HS-5 (cell line): Measurements from ENCODE around the gene ICAM4.
"Not testable (repeated sequence)": the region's sequence is repeated elsewhere in the genome, so short reads cannot be mapped to it uniquely, and the experiment has no call there.

ENCODE experiments used
- DNase-seq: peaks from one replicate; pipeline ENCODE4 v3.0.0-alpha.2; 2012; ENCODE audit warnings: low read depth

ICAM4 gene, protein sequence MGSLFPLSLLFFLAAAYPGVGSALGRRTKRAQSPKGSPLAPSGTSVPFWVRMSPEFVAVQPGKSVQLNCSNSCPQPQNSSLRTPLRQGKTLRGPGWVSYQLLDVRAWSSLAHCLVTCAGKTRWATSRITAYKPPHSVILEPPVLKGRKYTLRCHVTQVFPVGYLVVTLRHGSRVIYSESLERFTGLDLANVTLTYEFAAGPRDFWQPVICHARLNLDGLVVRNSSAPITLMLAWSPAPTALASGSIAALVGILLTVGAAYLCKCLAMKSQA

DNA sequence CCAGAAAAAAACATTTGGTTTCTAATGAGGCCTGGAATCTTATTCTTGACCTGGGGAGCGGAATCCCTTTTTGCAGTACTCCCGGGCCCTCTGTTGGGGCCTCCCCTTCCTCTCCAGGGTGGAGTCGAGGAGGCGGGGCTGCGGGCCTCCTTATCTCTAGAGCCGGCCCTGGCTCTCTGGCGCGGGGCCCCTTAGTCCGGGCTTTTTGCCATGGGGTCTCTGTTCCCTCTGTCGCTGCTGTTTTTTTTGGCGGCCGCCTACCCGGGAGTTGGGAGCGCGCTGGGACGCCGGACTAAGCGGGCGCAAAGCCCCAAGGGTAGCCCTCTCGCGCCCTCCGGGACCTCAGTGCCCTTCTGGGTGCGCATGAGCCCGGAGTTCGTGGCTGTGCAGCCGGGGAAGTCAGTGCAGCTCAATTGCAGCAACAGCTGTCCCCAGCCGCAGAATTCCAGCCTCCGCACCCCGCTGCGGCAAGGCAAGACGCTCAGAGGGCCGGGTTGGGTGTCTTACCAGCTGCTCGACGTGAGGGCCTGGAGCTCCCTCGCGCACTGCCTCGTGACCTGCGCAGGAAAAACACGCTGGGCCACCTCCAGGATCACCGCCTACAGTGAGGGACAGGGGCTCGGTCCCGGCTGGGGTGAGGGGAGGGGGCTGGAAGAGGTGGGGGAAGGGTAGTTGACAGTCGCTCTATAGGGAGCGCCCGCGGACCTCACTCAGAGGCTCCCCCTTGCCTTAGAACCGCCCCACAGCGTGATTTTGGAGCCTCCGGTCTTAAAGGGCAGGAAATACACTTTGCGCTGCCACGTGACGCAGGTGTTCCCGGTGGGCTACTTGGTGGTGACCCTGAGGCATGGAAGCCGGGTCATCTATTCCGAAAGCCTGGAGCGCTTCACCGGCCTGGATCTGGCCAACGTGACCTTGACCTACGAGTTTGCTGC is at the start of gene ICAM4:
ICAM4 (plus strand) TSS at position 153 of the 935 bp plus-strand sequence; CDS start at position 211, 58 bp downstream.
- DNase-seq, result no peak

DNA sequence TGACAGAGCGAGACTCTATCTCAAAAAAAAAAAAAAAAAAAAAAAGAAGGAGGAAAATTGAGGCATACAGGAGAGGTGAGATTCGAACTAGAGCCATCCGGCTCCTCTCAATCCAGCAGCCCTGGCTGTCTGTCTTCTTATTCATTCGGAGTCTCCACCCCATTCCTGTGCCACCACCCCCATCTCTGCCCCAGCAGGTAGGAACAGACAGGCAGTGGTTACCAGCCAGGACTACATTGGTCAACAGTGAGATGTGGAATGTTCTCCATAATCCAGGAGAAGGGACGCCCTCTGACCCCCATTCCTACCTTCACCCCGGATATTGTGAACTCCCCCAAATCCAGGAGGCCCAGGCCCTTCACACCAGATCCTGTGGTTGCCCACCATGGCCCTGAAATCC is 49.1 kb upstream of the ICAM4 start:
- DNase-seq, result no peak

- no peak for DNase-seq
Observed at GRCh38 chr19:10238172-10238783, 48.5 kb upstream of the ICAM4 start.

DNA sequence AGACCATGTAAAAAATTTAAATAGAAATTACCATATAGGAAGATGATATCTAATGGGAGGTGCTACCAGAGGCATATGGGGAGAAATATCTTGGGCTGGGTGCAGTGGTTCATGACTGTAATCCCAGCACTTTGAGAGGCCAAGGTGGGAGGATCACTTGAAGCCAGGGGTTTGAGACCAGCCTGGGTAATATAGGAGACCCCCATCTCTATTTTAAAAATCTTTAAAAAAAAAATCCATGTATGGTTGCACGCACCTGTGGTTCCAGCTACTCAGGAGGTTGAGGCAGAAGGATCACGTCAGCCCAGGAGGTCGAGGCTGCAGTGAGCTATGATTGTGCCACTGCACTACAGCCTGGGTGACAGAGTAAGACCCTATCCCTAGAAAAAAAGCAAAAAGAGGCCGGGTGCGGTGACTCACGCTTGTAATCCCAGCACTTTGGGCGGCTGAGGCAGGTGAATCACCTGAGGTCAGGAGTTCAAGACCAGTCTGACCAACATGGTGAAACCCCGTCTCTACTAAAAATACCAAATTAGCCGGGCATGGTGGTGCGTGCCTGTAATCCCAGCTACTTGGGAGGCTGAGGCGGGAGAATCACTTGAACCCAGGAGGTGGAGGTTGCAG is 44.8 kb upstream of the ICAM4 start:
- DNase-seq, result not testable (repeated sequence)

DNA sequence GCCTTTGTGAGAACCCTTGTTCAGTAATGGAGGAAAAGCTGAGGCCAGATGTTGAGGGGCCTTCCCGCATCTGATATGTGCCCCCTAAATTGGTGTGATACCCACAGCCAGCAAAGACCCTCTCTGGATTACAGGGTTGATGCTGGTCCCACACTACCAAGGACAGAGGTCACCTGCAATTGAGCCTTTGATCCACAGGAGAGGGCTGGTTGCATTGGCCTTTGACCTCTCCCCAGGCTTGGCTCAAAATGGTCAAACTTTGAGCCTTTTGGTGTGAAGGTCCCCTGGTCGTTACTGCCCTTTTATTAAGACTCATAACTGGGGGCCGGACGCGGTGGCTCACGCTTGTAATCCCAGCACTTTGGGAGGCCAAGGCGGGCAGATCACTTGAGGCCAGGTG is 43.1 kb upstream of the ICAM4 start:
- no peak for DNase-seq

- DNase-seq, result no peak
Observed at GRCh38 chr19:10245189-10245939, 41.4 kb upstream of the ICAM4 start.

DNA sequence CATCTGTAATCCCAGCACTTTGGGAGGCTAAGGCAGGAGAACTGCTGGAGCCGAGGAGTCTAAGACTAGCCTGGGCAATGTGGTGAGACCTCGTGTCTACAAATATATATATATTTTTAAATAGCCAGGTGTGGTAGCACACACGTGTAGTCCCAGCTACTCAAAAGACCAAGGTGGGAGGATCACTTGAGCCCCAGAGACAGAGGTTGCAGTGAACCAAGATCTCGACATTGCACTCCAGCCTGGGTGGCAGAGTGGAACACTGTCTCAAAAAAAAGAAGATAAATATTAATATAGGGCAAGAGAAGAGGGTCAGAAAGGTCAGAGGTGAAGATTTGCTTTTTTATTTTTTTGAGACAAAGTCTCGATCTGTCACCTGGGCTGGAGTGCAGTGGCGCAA is 40.2 kb upstream of the ICAM4 start:
- DNase-seq, result no peak

DNA sequence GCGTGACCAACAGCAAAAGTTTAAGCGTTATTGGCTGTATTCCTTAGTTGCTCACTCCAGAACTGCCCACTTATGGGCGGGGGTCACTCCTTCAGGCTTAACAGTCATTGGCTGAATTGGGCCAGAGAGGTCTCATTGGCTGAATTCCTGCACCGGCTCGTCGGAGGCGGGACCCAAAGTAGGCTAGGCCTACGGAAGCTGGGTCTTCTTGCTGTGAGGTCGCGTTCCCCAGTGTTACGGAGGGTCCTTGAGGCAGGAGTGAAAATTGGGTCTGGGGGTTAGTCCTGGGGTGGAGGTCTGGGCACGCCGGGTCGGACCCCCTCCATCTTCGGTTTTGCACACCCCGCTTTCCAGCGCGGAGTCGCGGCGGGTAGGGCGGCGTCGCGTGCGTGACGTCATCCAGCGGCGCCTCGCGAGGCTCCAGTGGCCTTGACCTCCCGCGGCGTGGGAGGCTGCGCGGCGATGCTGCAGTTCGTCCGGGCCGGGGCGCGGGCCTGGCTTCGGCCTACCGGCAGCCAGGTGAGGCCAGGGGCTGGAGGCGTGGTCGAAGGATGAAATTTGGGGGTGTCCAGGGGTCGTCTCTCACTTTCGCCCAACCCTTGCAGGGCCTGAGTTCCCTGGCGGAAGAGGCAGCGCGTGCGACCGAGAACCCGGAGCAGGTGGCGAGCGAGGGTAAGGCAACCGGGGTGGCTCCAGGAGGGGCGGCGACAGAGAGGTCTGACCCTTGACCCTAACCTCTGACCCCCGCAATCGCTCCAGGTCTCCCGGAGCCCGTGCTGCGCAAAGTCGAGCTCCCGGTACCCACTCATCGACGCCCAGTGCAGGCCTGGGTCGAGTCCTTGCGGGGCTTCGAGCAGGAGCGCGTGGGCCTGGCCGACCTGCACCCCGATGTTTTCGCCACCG is 34.7 kb upstream of the ICAM4 start, which contains the start of gene MRPL4:
MRPL4 (plus strand) TSS at position 423 of the 903 bp plus-strand sequence; CDS start at position 463, 40 bp downstream.
- peak; percentile 99 for DNase-seq

DNA sequence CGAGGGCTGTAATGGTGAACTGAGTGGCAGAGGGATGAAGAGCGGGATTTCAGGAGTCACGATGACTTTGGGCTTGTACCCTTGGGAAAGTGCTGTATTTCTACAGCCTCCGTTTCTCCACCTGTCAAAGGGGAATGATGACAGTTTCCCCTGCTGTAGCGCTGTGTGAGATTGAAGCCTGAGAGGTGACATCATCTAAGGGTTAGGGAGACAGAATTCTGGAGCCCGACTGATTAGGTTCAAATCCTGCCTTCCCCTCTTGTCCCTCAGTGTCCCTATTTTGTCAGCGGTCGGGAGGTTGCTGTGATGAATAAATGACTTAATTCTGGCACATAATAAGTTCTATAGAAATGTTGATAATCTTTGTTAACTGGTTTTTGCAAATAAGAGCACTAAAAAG is 34.0 kb upstream of the ICAM4 start:
- DNase-seq, result no peak

GRCh38 chr19:10254244-10254643 is 32.5 kb upstream of the ICAM4 start:
- DNase-seq, result no peak

- no peak for DNase-seq
Observed at GRCh38 chr19:10255358-10255757, 31.4 kb upstream of the ICAM4 start.

- no peak for DNase-seq
Observed at GRCh38 chr19:10256551-10256950, 30.2 kb upstream of the ICAM4 start.

DNA sequence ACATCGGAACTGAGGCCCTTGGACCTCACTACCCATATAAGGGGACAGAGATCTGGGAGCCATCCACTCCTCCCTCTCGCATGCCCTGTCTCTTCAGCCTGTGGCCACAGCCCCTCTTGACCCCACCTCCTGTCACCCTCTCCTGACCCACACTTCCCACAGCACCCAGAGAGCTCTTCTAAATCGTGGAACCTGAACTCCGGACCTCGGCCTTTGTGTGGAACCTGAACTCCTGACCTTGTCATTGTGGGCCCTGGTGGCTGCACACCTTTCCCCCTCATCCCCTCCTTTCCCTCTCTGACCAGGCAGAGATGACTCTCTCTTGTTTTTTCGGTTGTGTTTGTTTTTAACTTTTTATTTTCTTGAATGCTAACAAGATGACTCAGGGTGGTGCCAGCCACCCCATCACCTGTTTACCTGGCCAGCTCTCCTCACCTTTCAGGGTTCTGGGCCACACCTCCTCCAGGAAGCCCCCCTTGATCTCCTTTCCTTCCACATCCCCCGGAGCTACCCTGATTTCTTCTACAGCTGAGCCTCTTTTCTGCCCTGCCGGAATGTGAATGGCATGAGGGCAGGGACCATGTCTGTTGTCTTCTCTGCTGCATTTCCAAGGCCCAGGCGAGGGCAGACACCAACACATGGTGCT is 29.7 kb upstream of the ICAM4 start:
- DNase-seq, result no peak

GRCh38 chr19:10258080-10258710 is 28.6 kb upstream of the ICAM4 start:
- DNase-seq, result no peak

DNA sequence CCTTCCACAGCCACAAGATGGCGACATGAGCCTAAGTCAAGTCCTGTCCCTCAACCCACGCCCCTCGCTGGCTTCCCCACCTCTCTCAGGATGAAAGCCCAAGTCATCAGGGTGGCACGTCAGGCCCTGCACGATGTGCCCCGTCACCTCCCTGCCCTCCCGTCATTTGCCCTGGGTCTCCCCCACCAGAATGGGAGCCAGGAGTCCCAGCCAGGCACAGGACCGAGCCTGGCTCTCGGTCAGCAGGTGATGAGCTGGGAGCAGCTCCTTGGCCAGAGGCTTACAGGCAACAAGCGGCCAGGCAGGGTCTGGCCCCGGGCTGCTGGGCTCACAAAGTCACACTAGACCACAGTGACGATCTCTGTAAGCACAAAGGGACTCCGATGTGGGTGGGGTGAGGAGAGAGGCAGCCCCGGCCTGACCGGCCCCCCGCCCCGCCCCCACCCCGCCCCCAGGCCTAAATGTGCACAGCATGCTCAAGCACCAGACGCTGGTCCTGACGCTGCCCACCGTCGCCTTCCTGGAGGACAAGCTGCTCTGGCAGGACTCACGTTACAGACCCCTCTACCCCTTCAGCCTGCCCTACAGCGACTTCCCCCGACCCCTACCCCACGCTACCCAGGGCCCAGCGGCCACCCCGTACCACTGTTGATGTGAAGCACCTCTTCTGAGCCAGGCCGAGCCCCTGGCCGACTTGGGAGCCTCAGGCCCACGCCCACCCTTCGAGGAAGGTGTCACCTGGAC is 27.4 kb upstream of the ICAM4 start:
- peak; percentile 58 for DNase-seq

DNA sequence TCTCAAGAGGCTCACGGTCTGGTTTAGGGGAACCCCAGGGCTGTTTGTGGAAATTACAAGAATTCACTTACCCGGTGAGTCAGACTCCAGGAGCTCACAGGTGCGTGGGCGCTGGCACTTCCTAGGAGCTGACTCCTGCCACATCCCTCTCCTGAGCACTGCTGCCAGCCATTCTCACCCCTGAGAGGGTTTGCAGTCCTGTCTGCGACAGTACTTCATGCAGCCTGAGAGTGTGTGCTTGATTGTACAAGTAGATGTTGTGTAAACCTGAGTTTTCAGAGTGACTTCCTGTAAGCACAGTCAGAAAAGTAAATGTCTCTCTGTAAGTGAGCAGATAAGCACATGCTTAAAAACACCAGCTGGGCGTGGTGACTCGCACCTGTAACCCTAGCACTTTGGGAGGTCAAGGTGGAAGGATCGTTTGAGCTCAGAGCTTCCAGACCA is 26.6 kb upstream of the ICAM4 start:
- no peak for DNase-seq

DNA sequence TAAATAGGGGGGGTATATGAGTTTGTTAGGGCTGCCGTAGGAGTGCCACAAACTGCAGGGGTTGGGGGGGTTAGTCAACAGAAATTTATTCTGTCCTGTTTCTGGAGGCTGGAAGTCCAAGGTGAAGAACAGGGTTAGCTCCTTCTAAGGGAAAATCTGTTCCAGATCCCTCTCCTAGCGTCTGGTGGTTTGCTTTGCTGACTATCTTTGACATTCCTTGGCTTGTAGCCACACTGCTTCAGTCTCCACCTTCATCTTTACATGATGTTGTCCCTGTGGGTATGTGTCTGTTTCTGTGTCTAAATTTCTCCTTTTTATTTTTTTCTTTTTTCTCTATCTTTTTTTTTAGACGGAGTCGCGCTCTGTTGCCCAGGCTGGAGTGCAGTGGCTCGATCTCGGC is 24.0 kb upstream of the ICAM4 start:
- DNase-seq, result no peak

GRCh38 chr19:10266706-10267105 is 20.0 kb upstream of the ICAM4 start:
- no peak for DNase-seq

GRCh38 chr19:10268071-10268470 is 18.7 kb upstream of the ICAM4 start:
- no peak for DNase-seq
